Measurements from ENCODE around the gene MCC.

The MCC gene

GRCh38 chr5:113434889-113435288 is 53.4 kb downstream of the MCC start, which contains the start of gene TSSK1B:
TSSK1B (minus strand) TSS chr5:113434989; CDS start chr5:113434839, 150 bp downstream.
- Histone ChIP-seq H3K4me1 (ENCODE audit: control insufficient read depth, low read depth, low read length) (no peaks in the 10 kb centered on the region), H3K79me1 (ENCODE audit: low read length) (no peaks in the 10 kb centered on the region), H2BK15ac (replicated peaks; ENCODE audit: low read depth) (no peak within 1 kb of the TSS), H3K23ac (ENCODE audit: low read length) (no peak within 1 kb of the TSS), H3K18ac (ENCODE audit: low read length) (no peak within 1 kb of the TSS), H3K79me2 (ENCODE audit: control insufficient read depth, insufficient read depth, low read length) (no peaks in the 10 kb centered on the region), H3K27me3 (ENCODE audit: insufficient read depth, low read length, poor library complexity) (no peaks in the 10 kb centered on the region), H4K8ac (ENCODE audit: low read depth, low read length) (no peak within 1 kb of the TSS), H2AK5ac (ENCODE audit: low read length) (no peak within 1 kb of the TSS), H3K4me2 (ENCODE audit: low read length) (no peak within 1 kb of the TSS), H2BK5ac (ENCODE audit: low read length) (no peak within 1 kb of the TSS), H3K56ac (ENCODE audit: low read length) (no peak within 1 kb of the TSS), H3K36me3 (ENCODE audit: control insufficient read depth, insufficient read depth, low read length) (no peaks in the 10 kb centered on the region), H3K27ac (ENCODE audit: low read depth, low read length) (no peak within 1 kb of the TSS), H4K5ac (ENCODE audit: low read length) (no peak within 1 kb of the TSS), H2BK120ac (ENCODE audit: low read depth, low read length) (no peak within 1 kb of the TSS), H3K4ac (ENCODE audit: low read depth, low read length) (no peak within 1 kb of the TSS), H3K9ac (ENCODE audit: low read length) (no peak within 1 kb of the TSS), H3K4me3 (ENCODE audit: low read length) (no peak within 1 kb of the TSS)
- no peak for DNase-seq
- WGBS (ENCODE audit: extremely low coverage, insufficient coverage, low lambda C conversion rate): no CpG with 5 or more reads among the region's 3 CpGs

- no peaks in the 10 kb centered on the region for H3K4me1 ChIP-seq (ENCODE audit: control insufficient read depth, low read depth, low read length)
- no peak overlapping the region for H3K56ac ChIP-seq (ENCODE audit: low read length)
- H2AK5ac ChIP-seq (ENCODE audit: low read length): no peak overlapping the region
- H3K4me2 ChIP-seq (ENCODE audit: low read length): no peak overlapping the region
- H3K9ac ChIP-seq (ENCODE audit: low read length): no peak overlapping the region
- no peaks in the 10 kb centered on the region for H3K79me2 ChIP-seq (ENCODE audit: control insufficient read depth, insufficient read depth, low read length)
- no peaks in the 10 kb centered on the region for H3K79me1 ChIP-seq (ENCODE audit: low read length)
- no peak overlapping the region for H2BK5ac ChIP-seq (ENCODE audit: low read length)
- H2BK15ac ChIP-seq (replicated peaks; ENCODE audit: low read depth): no peak overlapping the region
- H3K36me3 ChIP-seq (ENCODE audit: control insufficient read depth, insufficient read depth, low read length): no peaks in the 10 kb centered on the region
- H4K8ac ChIP-seq (ENCODE audit: low read depth, low read length): no peak overlapping the region
- H3K23ac ChIP-seq (ENCODE audit: low read length): no peak overlapping the region
- no peak overlapping the region for H4K5ac ChIP-seq (ENCODE audit: low read length)
- H3K4me3 ChIP-seq (ENCODE audit: low read length): no peak overlapping the region
- H3K27ac ChIP-seq (ENCODE audit: low read depth, low read length): no peak overlapping the region
- H3K18ac ChIP-seq (ENCODE audit: low read length): no peak overlapping the region
- no CpG with 5 or more reads among the region's 38 CpGs for WGBS (ENCODE audit: extremely low coverage, insufficient coverage, low lambda C conversion rate)
- H2BK120ac ChIP-seq (ENCODE audit: low read depth, low read length): no peak overlapping the region
- no peak for DNase-seq
- H3K27me3 ChIP-seq (ENCODE audit: insufficient read depth, low read length, poor library complexity): no peaks in the 10 kb centered on the region
- no peak overlapping the region for H3K4ac ChIP-seq (ENCODE audit: low read depth, low read length)
Measured at GRCh38 chr5:113433862-113434612, 54.2 kb downstream of the MCC start.

GRCh38 chr5:113433071-113433470 is 55.2 kb downstream of the MCC start:
- Histone ChIP-seq H3K79me2 (ENCODE audit: control insufficient read depth, insufficient read depth, low read length) (no peaks in the 10 kb centered on the region), H3K4me2 (ENCODE audit: low read length) (no peak overlapping the region), H2BK15ac (replicated peaks; ENCODE audit: low read depth) (no peak overlapping the region), H3K4me3 (ENCODE audit: low read length) (no peak overlapping the region), H3K56ac (ENCODE audit: low read length) (no peak overlapping the region), H3K36me3 (ENCODE audit: control insufficient read depth, insufficient read depth, low read length) (no peaks in the 10 kb centered on the region), H4K5ac (ENCODE audit: low read length) (no peak overlapping the region), H3K79me1 (ENCODE audit: low read length) (no peaks in the 10 kb centered on the region), H2BK5ac (ENCODE audit: low read length) (no peak overlapping the region), H2AK5ac (ENCODE audit: low read length) (no peak overlapping the region), H4K8ac (ENCODE audit: low read depth, low read length) (no peak overlapping the region), H3K23ac (ENCODE audit: low read length) (no peak overlapping the region), H3K27ac (ENCODE audit: low read depth, low read length) (no peak overlapping the region), H3K9ac (ENCODE audit: low read length) (no peak overlapping the region), H3K4ac (ENCODE audit: low read depth, low read length) (no peak overlapping the region), H3K18ac (ENCODE audit: low read length) (no peak overlapping the region), H3K27me3 (ENCODE audit: insufficient read depth, low read length, poor library complexity) (no peaks in the 10 kb centered on the region), H3K4me1 (ENCODE audit: control insufficient read depth, low read depth, low read length) (no peaks in the 10 kb centered on the region), H2BK120ac (ENCODE audit: low read depth, low read length) (no peak overlapping the region)
- no peak for DNase-seq
- no CpG with 5 or more reads among the region's 21 CpGs for WGBS (ENCODE audit: extremely low coverage, insufficient coverage, low lambda C conversion rate)

GRCh38 chr5:113427871-113428574 is 60.2 kb downstream of the MCC start:
- no peaks in the 10 kb centered on the region for H3K27me3 ChIP-seq (ENCODE audit: insufficient read depth, low read length, poor library complexity)
- H3K9ac ChIP-seq (ENCODE audit: low read length): no peak overlapping the region
- H2BK15ac ChIP-seq (replicated peaks; ENCODE audit: low read depth): no peak overlapping the region
- no peaks in the 10 kb centered on the region for H3K79me1 ChIP-seq (ENCODE audit: low read length)
- no peak overlapping the region for H4K8ac ChIP-seq (ENCODE audit: low read depth, low read length)
- no peak overlapping the region for H2BK120ac ChIP-seq (ENCODE audit: low read depth, low read length)
- H3K56ac ChIP-seq (ENCODE audit: low read length): no peak overlapping the region
- H3K4me1 ChIP-seq (ENCODE audit: control insufficient read depth, low read depth, low read length): no peaks in the 10 kb centered on the region
- H3K23ac ChIP-seq (ENCODE audit: low read length): no peak overlapping the region
- no CpG with 5 or more reads among the region's 3 CpGs for WGBS (ENCODE audit: extremely low coverage, insufficient coverage, low lambda C conversion rate)
- no peak overlapping the region for H4K5ac ChIP-seq (ENCODE audit: low read length)
- no peak overlapping the region for H2BK5ac ChIP-seq (ENCODE audit: low read length)
- no peak overlapping the region for H3K27ac ChIP-seq (ENCODE audit: low read depth, low read length)
- H3K36me3 ChIP-seq (ENCODE audit: control insufficient read depth, insufficient read depth, low read length): no peaks in the 10 kb centered on the region
- no peak overlapping the region for H3K4me2 ChIP-seq (ENCODE audit: low read length)
- H3K18ac ChIP-seq (ENCODE audit: low read length): no peak overlapping the region
- no peak overlapping the region for H2AK5ac ChIP-seq (ENCODE audit: low read length)
- H3K79me2 ChIP-seq (ENCODE audit: control insufficient read depth, insufficient read depth, low read length): no peaks in the 10 kb centered on the region
- H3K4me3 ChIP-seq (ENCODE audit: low read length): no peak overlapping the region
- no peak for DNase-seq
- no peak overlapping the region for H3K4ac ChIP-seq (ENCODE audit: low read depth, low read length)

- Histone ChIP-seq H4K8ac (ENCODE audit: low read depth, low read length) (no peak overlapping the region), H3K18ac (ENCODE audit: low read length) (no peak overlapping the region), H2BK5ac (ENCODE audit: low read length) (no peak overlapping the region), H2BK15ac (replicated peaks; ENCODE audit: low read depth) (no peak overlapping the region), H3K27me3 (ENCODE audit: insufficient read depth, low read length, poor library complexity) (no peaks in the 10 kb centered on the region), H3K23ac (ENCODE audit: low read length) (no peak overlapping the region), H3K4me2 (ENCODE audit: low read length) (no peak overlapping the region), H3K27ac (ENCODE audit: low read depth, low read length) (no peak overlapping the region), H3K4me3 (ENCODE audit: low read length) (no peak overlapping the region), H3K56ac (ENCODE audit: low read length) (no peak overlapping the region), H3K36me3 (ENCODE audit: control insufficient read depth, insufficient read depth, low read length) (no peaks in the 10 kb centered on the region), H4K5ac (ENCODE audit: low read length) (no peak overlapping the region), H3K79me2 (ENCODE audit: control insufficient read depth, insufficient read depth, low read length) (no peaks in the 10 kb centered on the region), H3K9ac (ENCODE audit: low read length) (no peak overlapping the region), H2BK120ac (ENCODE audit: low read depth, low read length) (no peak overlapping the region), H3K79me1 (ENCODE audit: low read length) (no peaks in the 10 kb centered on the region), H3K4ac (ENCODE audit: low read depth, low read length) (no peak overlapping the region), H3K4me1 (ENCODE audit: control insufficient read depth, low read depth, low read length) (no peaks in the 10 kb centered on the region), H2AK5ac (ENCODE audit: low read length) (no peak overlapping the region)
- no CpG with 5 or more reads among the region's 3 CpGs for WGBS (ENCODE audit: extremely low coverage, insufficient coverage, low lambda C conversion rate)
- DNase-seq: peak; percentile 23
Measured at GRCh38 chr5:113425909-113426308, 62.3 kb downstream of the MCC start.

Data from mesendoderm (in vitro differentiated cells).